Activated T-cell treated with anti-CD3 and anti-CD28 coated beads for 1 hour (primary cell): ENCODE data around the gene CDH13.

Experiments
- DNase-seq: peaks from one replicate; pipeline ENCODE4 v3.0.0-alpha.2; 2020; ENCODE audit warnings: low read depth

The CDH13 gene

GRCh38 chr16:82792693-82793092, 165.9 kb downstream of the CDH13 start:
- DNase-seq = no peak

GRCh38 chr16:82793528-82794245, 166.9 kb downstream of the CDH13 start:
- DNase-seq = no peak

GRCh38 chr16:82796047-82796446, 169.3 kb downstream of the CDH13 start:
- no peak for DNase-seq

- DNase-seq = no peak
Measured at GRCh38 chr16:82801361-82801760, 174.6 kb downstream of the CDH13 start.

- no peak for DNase-seq
Measured at GRCh38 chr16:82805866-82806265, 179.1 kb downstream of the CDH13 start.

- no peak for DNase-seq
Measured at GRCh38 chr16:82807311-82807710, 180.5 kb downstream of the CDH13 start.

GRCh38 chr16:82808036-82808435, 181.3 kb downstream of the CDH13 start:
- DNase-seq = no peak

- no peak for DNase-seq
Measured at GRCh38 chr16:82810077-82810476, 183.3 kb downstream of the CDH13 start.

- no peak for DNase-seq
Measured at GRCh38 chr16:82814059-82814458, 187.3 kb downstream of the CDH13 start.

GRCh38 chr16:82819286-82819685, 192.5 kb downstream of the CDH13 start:
- DNase-seq = no peak

- DNase-seq = no peak
Measured at GRCh38 chr16:82820855-82821254, 194.1 kb downstream of the CDH13 start.

GRCh38 chr16:82824408-82824807, 197.6 kb downstream of the CDH13 start:
- DNase-seq = no peak

- no peak for DNase-seq
Measured at GRCh38 chr16:82829301-82829700, 202.5 kb downstream of the CDH13 start.

GRCh38 chr16:82830944-82831343, 204.2 kb downstream of the CDH13 start:
- DNase-seq = no peak

- no peak for DNase-seq
Measured at GRCh38 chr16:82832821-82833220, 206.1 kb downstream of the CDH13 start.

- DNase-seq = no peak
Measured at GRCh38 chr16:82833378-82833993, 206.7 kb downstream of the CDH13 start.

GRCh38 chr16:82834151-82834815, 207.5 kb downstream of the CDH13 start:
- DNase-seq = no peak

GRCh38 chr16:82835487-82836155, 208.9 kb downstream of the CDH13 start:
- no peak for DNase-seq

GRCh38 chr16:82841108-82841507, 214.3 kb downstream of the CDH13 start:
- DNase-seq = no peak

GRCh38 chr16:82843606-82844271, 217.0 kb downstream of the CDH13 start:
- DNase-seq = no peak

GRCh38 chr16:82845116-82845515, 218.3 kb downstream of the CDH13 start:
- no peak for DNase-seq

GRCh38 chr16:82846806-82847205, 220.0 kb downstream of the CDH13 start:
- DNase-seq = no peak
